NCI-H128 (cell line): ENCODE measurements around the gene TMEM63B.
"Not testable (repeated sequence)": the region's sequence is repeated elsewhere in the genome, so short reads cannot be mapped to it uniquely, and the experiment has no call there.

Experiments
- DNase-seq: peaks from one replicate; lab custom pipeline; 2025; ENCODE audit not compliant: unreplicated experiment; lab: John Stamatoyannopoulos, UW

TMEM63B gene

GRCh38 chr6:44189257-44189656 lies 61.9 kb downstream of the TMEM63B start:
- no peak for DNase-seq

- no peak for DNase-seq
Observed at GRCh38 chr6:44190715-44191114, 63.4 kb downstream of the TMEM63B start.

GRCh38 chr6:44192428-44193041 lies 65.2 kb downstream of the TMEM63B start:
- DNase-seq: no peak

GRCh38 chr6:44193307-44193910 lies 66.1 kb downstream of the TMEM63B start:
- no peak for DNase-seq

- no peak for DNase-seq
Observed at GRCh38 chr6:44194326-44194725, 67.0 kb downstream of the TMEM63B start.

- DNase-seq: not testable (repeated sequence)
Observed at GRCh38 chr6:44196351-44196750, 69.0 kb downstream of the TMEM63B start.

- no peak for DNase-seq
Observed at GRCh38 chr6:44198684-44199083, 71.3 kb downstream of the TMEM63B start.

- no peak for DNase-seq
Observed at GRCh38 chr6:44199883-44200282, 72.5 kb downstream of the TMEM63B start.

- no peak for DNase-seq
Observed at GRCh38 chr6:44201200-44201599, 73.8 kb downstream of the TMEM63B start.

- no peak for DNase-seq
Observed at GRCh38 chr6:44201638-44202303, 74.4 kb downstream of the TMEM63B start.

GRCh38 chr6:44202332-44202971 lies 75.1 kb downstream of the TMEM63B start:
- no peak for DNase-seq

GRCh38 chr6:44202972-44203750 lies 75.8 kb downstream of the TMEM63B start:
- no peak for DNase-seq

GRCh38 chr6:44203955-44204354 lies 76.6 kb downstream of the TMEM63B start:
- no peak for DNase-seq
